Measurements from ENCODE around the gene DIABLO.
"Not testable (repeated sequence)": the region's sequence is repeated elsewhere in the genome, so short reads cannot be mapped to it uniquely, and the experiment has no call there.

Gene DIABLO

DNA sequence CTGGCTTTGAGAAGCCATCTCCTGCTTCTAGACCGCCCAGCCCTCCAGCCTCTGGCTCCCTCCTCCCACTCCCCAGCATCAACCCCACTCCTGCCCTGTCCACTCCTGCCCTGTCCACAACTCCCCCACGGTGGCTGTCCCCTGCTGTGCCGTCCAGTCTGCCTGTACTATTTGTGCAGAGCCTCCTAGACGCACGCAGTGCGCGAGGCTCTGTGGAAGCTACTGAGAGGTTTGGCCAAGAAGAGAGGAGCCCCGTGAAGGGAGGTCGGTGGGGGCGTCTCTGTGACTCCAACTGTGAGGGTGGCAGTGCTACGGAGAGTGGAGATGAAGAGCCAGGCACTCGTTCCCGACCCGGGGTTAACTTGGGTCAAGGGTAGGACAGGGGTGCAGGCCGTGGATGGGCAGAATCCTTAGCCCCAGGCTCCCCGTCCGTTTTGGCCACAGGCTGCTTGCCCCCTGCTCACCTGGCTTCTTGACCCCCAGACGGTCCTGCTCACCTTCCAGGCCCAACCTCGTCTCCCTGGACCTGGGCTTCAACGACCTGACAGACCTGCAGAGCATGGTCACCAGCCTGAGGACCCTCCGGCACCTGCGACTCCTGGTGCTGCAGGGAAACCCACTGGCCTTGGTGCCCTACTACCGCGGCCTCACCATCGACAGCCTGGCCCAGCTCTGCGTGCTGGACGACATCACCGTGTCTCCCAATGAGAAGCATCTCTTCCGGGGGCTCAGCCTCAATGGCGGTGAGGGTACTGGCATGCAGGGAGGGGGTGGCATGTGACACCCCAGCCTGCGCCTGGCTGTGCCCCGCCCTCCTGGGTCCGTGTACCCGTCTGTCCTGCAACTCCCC is 36.0 kb downstream of the DIABLO start:
- Histone ChIP-seq H3K36me3 (ENCODE audit: insufficient read depth, low read length) (no peaks in the 10 kb centered on the region), H3K9ac (ENCODE audit: low read depth, low read length) (no peak overlapping the region), H3K4me1 (ENCODE audit: insufficient read depth, low read length) (peaks cover 5% of the 10 kb centered on the region; the same call in 1 of the 2 replicates), H3K9me3 (ENCODE audit: control insufficient read depth, insufficient read depth, low read length) (no peaks in the 10 kb centered on the region)

DNA sequence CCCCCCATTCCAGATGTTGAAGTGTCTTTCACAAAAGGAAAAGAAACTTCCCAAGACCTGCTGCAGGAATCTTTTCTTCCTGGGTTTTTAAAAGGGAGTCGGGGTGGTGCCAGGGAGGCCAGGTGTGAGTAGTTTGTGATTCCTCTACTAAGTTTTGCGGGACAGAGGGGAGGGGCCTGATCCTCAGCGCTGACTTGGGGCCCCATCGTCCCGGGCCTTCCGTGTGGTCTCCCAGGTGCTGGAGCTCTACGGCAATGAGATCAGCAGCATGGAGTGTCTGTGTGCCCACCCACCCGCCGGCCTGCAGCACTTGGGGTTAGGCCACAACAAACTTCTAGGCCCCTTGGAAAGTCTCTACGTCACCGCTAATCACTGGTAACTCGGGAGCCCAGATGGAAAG is 38.4 kb downstream of the DIABLO start:
- no peaks in the 10 kb centered on the region for H3K36me3 ChIP-seq (ENCODE audit: insufficient read depth, low read length)
- peaks cover 5% of the 10 kb centered on the region; the same call in 1 of the 2 replicates for H3K4me1 ChIP-seq (ENCODE audit: insufficient read depth, low read length)
- no peaks in the 10 kb centered on the region for H3K9me3 ChIP-seq (ENCODE audit: control insufficient read depth, insufficient read depth, low read length)
- no peak overlapping the region for H3K9ac ChIP-seq (ENCODE audit: low read depth, low read length)

DNA sequence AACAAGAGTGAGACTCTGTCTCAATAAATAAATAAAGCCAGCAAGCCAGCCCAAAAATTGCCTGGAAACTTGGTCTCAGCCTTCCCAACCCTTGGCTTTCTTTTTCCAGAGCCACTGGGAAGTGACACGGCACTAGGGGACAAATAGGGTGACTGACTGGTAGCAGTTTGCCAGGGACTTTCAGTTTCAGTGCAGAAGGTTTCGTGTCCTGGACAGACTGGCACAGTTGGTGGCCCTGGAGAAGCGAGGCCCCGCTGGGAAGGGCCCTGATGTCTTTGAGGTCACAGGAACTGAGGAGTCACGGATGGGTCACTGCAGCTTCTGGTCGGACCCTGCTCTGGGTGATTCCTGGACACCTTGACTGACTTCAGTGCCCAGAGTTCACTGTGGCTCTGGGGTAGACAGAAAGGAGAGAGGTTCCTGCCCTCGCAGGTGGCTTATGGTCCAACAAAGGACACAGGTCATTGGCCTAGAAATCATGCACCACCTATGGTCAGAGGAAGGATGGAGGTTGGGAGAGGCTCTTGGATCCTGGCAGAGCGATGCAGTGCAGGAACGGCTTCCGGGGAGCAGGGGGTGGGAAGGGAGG is 40.3 kb downstream of the DIABLO start:
- peaks cover 5% of the 10 kb centered on the region; the same call in 1 of the 2 replicates for H3K4me1 ChIP-seq (ENCODE audit: insufficient read depth, low read length)
- H3K9me3 ChIP-seq (ENCODE audit: control insufficient read depth, insufficient read depth, low read length), result no peaks in the 10 kb centered on the region
- H3K9ac ChIP-seq (ENCODE audit: low read depth, low read length), result no peak overlapping the region
- no peaks in the 10 kb centered on the region for H3K36me3 ChIP-seq (ENCODE audit: insufficient read depth, low read length)

DNA sequence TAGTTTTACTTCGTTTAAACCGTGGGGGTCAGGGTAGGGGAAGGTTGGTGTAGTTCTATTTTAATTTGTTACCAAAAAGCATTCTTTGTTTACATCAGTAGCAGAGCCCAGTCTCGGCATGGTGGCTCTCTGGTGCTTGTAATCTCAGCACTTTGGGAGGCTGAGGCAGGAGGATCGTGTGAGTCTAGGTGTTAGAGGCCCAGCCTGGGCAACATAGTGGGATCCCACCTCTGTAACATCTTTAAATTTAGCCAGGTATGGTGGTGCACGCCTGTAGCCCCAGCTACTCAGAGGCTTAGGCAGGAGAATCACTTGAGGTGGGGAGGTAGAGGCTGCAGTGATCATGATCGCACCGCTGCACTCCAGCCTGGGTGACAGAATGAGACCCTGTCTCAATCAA is 40.8 kb downstream of the DIABLO start:
- Histone ChIP-seq H3K9ac (ENCODE audit: low read depth, low read length) (no peak overlapping the region), H3K36me3 (ENCODE audit: insufficient read depth, low read length) (no peaks in the 10 kb centered on the region), H3K4me1 (ENCODE audit: insufficient read depth, low read length) (peaks cover 5% of the 10 kb centered on the region; the same call in 1 of the 2 replicates), H3K9me3 (ENCODE audit: control insufficient read depth, insufficient read depth, low read length) (no peaks in the 10 kb centered on the region)

DNA sequence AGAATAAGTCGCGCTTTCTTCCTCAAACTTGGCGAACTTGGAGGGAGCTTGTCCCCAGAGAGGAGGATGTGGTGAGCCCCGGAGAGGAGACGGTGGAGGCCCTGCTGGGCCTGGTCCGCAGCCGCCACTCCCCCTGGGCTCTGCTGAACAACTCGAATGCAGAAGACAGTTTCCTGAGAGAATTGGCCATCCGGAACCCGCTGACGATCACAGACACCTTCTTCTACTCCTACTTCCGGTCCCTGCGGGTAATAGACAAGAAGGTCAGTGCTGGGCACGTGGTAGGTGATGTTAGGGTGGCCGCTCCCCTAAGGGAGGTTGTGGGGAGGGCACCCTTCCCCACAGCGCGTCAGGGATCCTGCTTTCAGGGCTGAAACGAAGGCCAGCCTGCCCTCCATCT is 41.3 kb downstream of the DIABLO start:
- H3K4me1 ChIP-seq (ENCODE audit: insufficient read depth, low read length), result peaks cover 5% of the 10 kb centered on the region; the same call in 1 of the 2 replicates

DNA sequence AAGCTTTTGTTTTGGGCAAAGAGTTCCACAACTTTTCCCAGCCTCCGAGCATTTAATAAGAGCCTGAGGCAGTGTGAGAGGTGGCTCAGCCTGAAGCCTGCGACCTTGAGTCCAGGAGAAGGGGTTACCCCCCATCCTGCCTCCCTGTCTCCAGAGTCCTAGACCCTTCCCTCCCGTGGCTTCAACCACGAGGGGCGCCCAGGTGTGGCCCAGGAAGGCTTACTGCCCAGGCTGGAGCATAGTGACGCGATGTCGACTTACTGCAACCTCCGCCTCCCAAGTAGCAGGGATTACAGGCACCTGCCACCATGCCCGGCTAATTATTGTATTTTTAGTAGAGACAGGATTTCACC is 42.3 kb downstream of the DIABLO start:
- Histone ChIP-seq H3K9me3 (ENCODE audit: control insufficient read depth, insufficient read depth, low read length) (no peaks in the 10 kb centered on the region), H3K4me1 (ENCODE audit: insufficient read depth, low read length) (peaks cover 5% of the 10 kb centered on the region; the same call in 1 of the 2 replicates), H3K9ac (ENCODE audit: low read depth, low read length) (peak overlapping the region; percentile 60; the same call in 1 of the 2 replicates), H3K36me3 (ENCODE audit: insufficient read depth, low read length) (no peaks in the 10 kb centered on the region)

More for the DNA sequence above, 41.3 kb downstream of the DIABLO start:
- Histone ChIP-seq H3K36me3 (ENCODE audit: insufficient read depth, low read length) (no peaks in the 10 kb centered on the region), H3K9ac (ENCODE audit: low read depth, low read length) (no peak overlapping the region), H3K9me3 (ENCODE audit: control insufficient read depth, insufficient read depth, low read length) (no peaks in the 10 kb centered on the region)

DNA sequence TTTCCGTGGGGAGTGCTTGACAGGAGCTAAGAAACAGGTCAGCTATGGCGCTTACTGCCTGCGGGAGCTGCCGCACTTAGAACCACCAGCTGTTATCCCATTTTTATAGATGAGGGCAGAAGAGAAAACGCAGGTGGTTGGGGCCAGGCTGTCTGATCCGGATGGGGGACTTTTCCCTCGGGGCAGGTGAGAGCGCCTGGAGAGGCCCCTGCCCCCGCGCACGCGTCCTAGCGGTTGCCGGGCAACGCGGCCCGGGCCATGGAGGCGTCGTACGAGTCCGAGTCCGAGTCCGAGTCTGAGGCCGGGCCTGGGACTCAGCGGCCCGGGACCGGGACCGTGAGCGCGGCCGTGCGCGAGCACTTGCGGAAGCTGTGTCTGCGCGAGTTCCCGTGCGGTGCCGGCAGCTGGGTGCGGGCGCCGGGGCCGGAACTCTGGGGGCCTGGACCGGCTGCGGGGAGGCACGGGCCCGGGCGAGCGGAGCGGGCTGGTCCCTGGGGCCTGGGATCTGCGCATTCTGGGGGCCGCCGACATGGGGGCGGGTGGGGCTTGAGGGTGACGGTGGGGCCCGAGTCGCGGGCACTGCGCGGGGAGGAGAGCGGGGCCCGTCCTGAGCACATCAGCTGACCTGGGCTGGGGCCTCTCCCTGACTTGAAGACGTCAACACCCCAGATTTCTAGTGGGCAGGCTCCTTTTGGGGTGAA is 42.8 kb downstream of the DIABLO start, which contains the start of gene LRRC43:
LRRC43 (plus strand) TSS at position 237 of the 701 bp plus-strand sequence; CDS start at position 259, 22 bp downstream.
- Histone ChIP-seq H3K36me3 (ENCODE audit: insufficient read depth, low read length) (no peaks in the 10 kb centered on the region), H3K9ac (ENCODE audit: low read depth, low read length) (peak within 1 kb of the TSS; percentile 60; the same call in 1 of the 2 replicates), H3K9me3 (ENCODE audit: control insufficient read depth, insufficient read depth, low read length) (no peaks in the 10 kb centered on the region), H3K4me1 (ENCODE audit: insufficient read depth, low read length) (peaks cover 5% of the 10 kb centered on the region; the same call in 1 of the 2 replicates)

DNA sequence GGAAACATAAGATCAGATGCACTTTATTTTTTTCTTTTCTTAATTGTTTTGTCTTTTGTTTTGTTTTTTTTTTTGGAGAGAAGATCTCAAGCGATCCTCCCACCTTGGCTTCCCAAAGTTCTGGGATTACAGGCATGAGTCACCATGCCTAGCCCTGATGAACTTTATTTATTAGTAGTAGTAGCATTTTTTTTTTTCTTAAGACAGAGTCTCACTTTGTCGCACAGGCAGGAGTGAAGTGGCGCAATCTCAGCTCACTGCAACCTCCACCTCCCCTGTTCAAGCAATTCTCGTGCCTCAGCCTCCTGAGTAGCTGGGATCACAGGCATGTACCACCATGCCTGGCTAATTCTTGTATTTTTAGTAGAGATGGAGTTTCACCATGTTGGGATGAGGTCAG is 49.4 kb downstream of the DIABLO start:
- not testable (repeated sequence) for H3K9ac ChIP-seq (ENCODE audit: low read depth, low read length); H3K36me3 ChIP-seq (ENCODE audit: insufficient read depth, low read length); H3K9me3 ChIP-seq (ENCODE audit: control insufficient read depth, insufficient read depth, low read length); H3K4me1 ChIP-seq (ENCODE audit: insufficient read depth, low read length)

DNA sequence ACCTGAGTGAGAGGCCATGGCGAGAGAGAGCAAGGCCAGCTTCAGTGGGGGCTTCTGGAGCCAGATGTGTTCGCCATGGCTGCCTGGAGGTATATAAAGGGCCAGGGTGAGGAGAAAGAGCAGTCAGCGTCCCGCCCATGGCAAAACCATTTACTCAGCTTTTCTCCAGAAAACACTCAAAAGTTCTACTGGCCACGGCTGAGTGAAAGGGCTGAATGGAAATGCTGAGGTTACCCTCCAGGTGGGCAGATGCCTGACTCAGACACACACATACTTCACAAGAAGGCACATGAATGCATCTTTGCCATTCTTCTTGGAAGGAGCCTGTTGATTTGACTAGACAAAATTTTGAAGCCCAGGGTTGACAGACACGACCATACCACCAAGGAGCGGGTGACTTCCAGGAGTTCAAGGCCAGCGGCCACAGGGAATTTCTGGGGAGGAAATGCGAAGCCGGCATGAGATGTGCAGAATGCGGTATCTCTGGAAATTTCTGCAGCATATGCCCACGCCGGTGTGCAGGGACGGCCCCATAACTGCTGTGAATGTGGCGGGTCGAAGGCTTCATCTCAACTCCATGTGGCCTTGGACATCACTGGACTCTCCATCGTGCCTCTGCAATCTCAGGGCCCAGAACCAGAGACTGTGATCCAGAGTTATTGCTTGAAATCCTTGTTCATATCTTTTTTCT is 51.6 kb downstream of the DIABLO start, which contains the start of gene IL31:
IL31 (minus strand) TSS at position 67 of the 691 bp plus-strand sequence; CDS start at position 18, 49 bp downstream.
- H3K9me3 ChIP-seq (ENCODE audit: control insufficient read depth, insufficient read depth, low read length), result no peaks in the 10 kb centered on the region
- H3K36me3 ChIP-seq (ENCODE audit: insufficient read depth, low read length), result no peaks in the 10 kb centered on the region
- H3K9ac ChIP-seq (ENCODE audit: low read depth, low read length), result no peak within 1 kb of the TSS
- no peaks in the 10 kb centered on the region for H3K4me1 ChIP-seq (ENCODE audit: insufficient read depth, low read length)

DNA sequence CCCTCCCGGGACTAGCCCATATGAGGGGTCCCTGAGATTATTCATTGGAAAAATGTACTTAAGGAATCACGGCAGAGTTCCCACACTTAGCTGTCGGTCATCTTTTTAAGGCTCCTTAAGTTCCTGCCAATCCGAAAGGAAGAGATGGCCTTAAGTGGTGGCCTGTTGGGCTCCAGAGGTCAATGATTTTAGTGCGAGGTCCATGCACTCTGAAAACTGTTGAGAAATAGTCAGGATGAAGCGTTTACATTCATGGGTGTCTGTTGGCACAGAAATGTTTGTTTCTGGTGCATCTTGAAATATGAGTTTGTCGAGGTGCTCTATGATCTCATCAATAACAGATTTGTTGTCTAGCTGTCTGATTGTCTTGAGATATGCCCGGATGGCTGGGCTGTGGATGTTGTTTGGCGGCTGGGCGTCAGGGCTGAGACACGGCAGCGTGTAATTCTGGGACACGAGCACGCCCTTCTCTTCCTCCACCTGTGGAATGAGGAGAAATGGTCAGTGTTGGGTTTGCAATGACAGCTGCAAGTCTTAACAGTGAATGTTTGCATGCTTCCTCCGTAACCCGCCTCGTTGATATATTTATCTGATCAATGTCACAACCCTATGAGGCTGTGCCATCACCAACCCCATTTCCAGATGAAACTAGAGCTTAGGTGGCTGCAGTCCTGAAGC is 53.5 kb downstream of the DIABLO start:
- Histone ChIP-seq H3K9ac (ENCODE audit: low read depth, low read length) (no peak overlapping the region), H3K36me3 (ENCODE audit: insufficient read depth, low read length) (no peaks in the 10 kb centered on the region), H3K9me3 (ENCODE audit: control insufficient read depth, insufficient read depth, low read length) (no peaks in the 10 kb centered on the region), H3K4me1 (ENCODE audit: insufficient read depth, low read length) (no peaks in the 10 kb centered on the region)

DNA sequence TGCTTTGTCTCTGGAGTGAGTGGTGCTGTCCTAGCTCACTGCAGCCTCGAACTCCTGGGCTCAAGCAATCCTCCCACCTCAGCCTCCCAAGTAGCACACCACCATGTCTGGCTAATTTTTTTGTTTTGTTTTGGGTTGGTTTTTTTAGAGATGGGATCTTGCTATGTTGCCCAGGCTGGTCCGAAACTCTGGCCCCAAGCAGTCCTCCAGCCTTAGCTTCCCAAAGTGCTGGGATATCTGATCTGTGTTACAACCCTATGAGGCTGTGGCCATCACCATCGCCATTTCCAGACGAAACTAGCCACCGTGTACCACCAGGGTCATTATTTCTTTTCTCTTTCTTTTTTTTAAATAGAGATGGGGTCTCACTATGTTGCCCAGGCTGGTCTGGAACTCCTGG is 54.5 kb downstream of the DIABLO start:
- no peak overlapping the region for H3K9ac ChIP-seq (ENCODE audit: low read depth, low read length)
- H3K36me3 ChIP-seq (ENCODE audit: insufficient read depth, low read length), result no peaks in the 10 kb centered on the region
- H3K9me3 ChIP-seq (ENCODE audit: control insufficient read depth, insufficient read depth, low read length), result no peaks in the 10 kb centered on the region
- peaks cover 6% of the 10 kb centered on the region; the same call in 1 of the 2 replicates for H3K4me1 ChIP-seq (ENCODE audit: insufficient read depth, low read length)

DNA sequence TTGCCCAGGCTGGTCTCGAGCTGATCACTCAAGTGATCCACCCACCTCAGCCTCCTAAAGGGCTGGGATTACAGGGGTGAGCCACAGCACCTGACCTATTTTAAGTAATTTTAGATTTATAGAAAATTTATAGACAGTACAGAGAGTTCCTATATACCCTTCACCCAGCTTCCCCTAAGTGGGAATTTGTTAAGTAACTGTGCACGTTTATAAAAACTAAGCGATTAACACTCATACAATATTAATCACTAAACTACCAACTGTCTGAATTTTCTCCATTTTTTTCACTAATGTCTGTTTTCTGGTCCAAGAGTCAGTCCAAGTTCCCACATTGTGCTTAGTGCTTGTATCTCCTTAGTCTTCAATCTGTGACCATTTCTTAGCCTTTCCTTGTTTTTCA is 57.4 kb downstream of the DIABLO start:
- peaks cover 6% of the 10 kb centered on the region; the same call in 1 of the 2 replicates for H3K4me1 ChIP-seq (ENCODE audit: insufficient read depth, low read length)
- no peaks in the 10 kb centered on the region for H3K36me3 ChIP-seq (ENCODE audit: insufficient read depth, low read length)
- H3K9ac ChIP-seq (ENCODE audit: low read depth, low read length), result no peak overlapping the region
- no peaks in the 10 kb centered on the region for H3K9me3 ChIP-seq (ENCODE audit: control insufficient read depth, insufficient read depth, low read length)

DNA sequence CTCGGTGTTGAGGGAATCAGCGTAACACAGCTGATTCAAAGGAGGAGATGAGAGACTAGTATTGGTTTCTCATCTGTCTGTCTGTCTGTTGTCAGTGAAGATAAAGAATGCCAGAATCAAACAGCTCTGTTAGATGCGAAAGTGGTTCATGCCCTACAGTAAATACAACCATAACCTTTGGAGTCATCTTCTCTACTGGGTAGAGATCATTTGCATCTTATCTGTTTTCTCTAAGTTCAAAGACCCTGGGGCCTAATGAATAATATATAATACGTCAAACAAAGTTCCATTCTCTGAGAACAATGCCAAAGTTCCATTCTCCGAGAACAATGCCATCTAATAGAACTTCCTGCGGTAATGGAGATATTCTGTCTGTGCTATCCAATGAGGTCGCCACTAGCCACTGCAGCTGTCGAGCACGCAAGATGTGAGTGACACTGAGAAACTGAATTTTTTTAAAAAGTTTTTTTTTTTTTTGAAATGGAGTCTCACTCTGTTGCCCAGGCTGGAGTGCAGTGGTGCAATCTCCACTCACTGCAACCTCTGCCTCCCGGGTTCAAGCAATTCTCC is 58.4 kb downstream of the DIABLO start:
- no peak overlapping the region for H3K9ac ChIP-seq (ENCODE audit: low read depth, low read length)
- peaks cover 6% of the 10 kb centered on the region; the same call in 1 of the 2 replicates for H3K4me1 ChIP-seq (ENCODE audit: insufficient read depth, low read length)
- no peaks in the 10 kb centered on the region for H3K36me3 ChIP-seq (ENCODE audit: insufficient read depth, low read length)
- no peaks in the 10 kb centered on the region for H3K9me3 ChIP-seq (ENCODE audit: control insufficient read depth, insufficient read depth, low read length)
